SK-N-SH treated with all-trans-retinoic acid at 6 μM for 48 hours (cell line): ENCODE results near the gene ISX.

Source experiments
- CSRNP3 ChIP-seq: fragments of 250-450 bp; sonication (Bioruptor Pico); IDR thresholded peaks from 2 replicates; pipeline ENCODE4 v1.5.1; 2021; ENCODE audit warnings: mild to moderate bottlenecking, moderate library complexity
- ESRRG ChIP-seq: fragments of 250-450 bp; sonication (Bioruptor Pico); IDR thresholded peaks from 2 replicates; pipeline ENCODE4 v1.6.1; 2021; ENCODE audit warnings: mild to moderate bottlenecking
- PATZ1 ChIP-seq: fragments of 250-450 bp; sonication (Bioruptor Pico); IDR thresholded peaks from 2 replicates; pipeline ENCODE4 v1.8.0; 2020; ENCODE audit warnings: mild to moderate bottlenecking, moderate library complexity, borderline replicate concordance
- POU6F1 ChIP-seq: fragments of 250-450 bp; sonication (Bioruptor Pico); IDR thresholded peaks from 2 replicates; pipeline ENCODE4 v1.8.0; 2021; ENCODE audit warnings: low read depth, mild to moderate bottlenecking, moderate library complexity, borderline replicate concordance
- RARB ChIP-seq: fragments of 250-450 bp; sonication (Bioruptor Pico); IDR thresholded peaks from 2 replicates; pipeline ENCODE4 v1.8.0; 2021; ENCODE audit warnings: mild to moderate bottlenecking, moderate library complexity
- SNAI2 ChIP-seq: fragments of 250-450 bp; sonication (Bioruptor Pico); IDR thresholded peaks from 2 replicates; pipeline ENCODE4 v1.5.0; 2020; ENCODE audit warnings: mild to moderate bottlenecking, moderate library complexity
- ZFP3 ChIP-seq: fragments of 250-450 bp; sonication (Bioruptor Pico); IDR thresholded peaks from 2 replicates; pipeline ENCODE4 v1.5.0; 2020; ENCODE audit warnings: mild to moderate bottlenecking, moderate library complexity
- ZNF70 ChIP-seq: fragments of 450-650 bp; formaldehyde crosslinking; IDR thresholded peaks from 2 replicates; pipeline ENCODE4 v1.5.0; 2020; ENCODE audit warnings: mild to moderate bottlenecking, moderate library complexity
- TF ChIP-seq, protein P1 (sequence below): fragments of 250-450 bp; sonication (Bioruptor Pico); IDR thresholded peaks from 2 replicates; pipeline ENCODE4 v1.5.1; 2020; ENCODE audit warnings: low read depth, mild to moderate bottlenecking, moderate library complexity
- TF ChIP-seq, protein P2 (sequence below): fragments of 250-450 bp; sonication (Bioruptor Pico); IDR thresholded peaks from 2 replicates; pipeline ENCODE4 v1.5.0; 2020; ENCODE audit warnings: mild to moderate bottlenecking, moderate library complexity

GRCh38 chr22:35099883-35100282 lies 33.9 kb downstream of the ISX start:
- TF ChIP-seq RARB (CRISPR knock-in tag) (no peak), SNAI2 (CRISPR knock-in tag) (no peak), POU6F1 (CRISPR knock-in tag) (no peak), PATZ1 (no peak), ZFP3 (no peak), CSRNP3 (CRISPR knock-in tag) (no peak), ESRRG (CRISPR knock-in tag) (no peak), ZNF70 (no peak)
- TF ChIP-seq, protein P1, sequence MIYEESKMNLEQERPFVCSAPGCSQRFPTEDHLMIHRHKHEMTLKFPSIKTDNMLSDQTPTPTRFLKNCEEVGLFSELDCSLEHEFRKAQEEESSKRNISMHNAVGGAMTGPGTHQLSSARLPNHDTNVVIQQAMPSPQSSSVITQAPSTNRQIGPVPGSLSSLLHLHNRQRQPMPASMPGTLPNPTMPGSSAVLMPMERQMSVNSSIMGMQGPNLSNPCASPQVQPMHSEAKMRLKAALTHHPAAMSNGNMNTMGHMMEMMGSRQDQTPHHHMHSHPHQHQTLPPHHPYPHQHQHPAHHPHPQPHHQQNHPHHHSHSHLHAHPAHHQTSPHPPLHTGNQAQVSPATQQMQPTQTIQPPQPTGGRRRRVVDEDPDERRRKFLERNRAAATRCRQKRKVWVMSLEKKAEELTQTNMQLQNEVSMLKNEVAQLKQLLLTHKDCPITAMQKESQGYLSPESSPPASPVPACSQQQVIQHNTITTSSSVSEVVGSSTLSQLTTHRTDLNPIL (CRISPR knock-in tag) = no peak
- TF ChIP-seq, protein P2, sequence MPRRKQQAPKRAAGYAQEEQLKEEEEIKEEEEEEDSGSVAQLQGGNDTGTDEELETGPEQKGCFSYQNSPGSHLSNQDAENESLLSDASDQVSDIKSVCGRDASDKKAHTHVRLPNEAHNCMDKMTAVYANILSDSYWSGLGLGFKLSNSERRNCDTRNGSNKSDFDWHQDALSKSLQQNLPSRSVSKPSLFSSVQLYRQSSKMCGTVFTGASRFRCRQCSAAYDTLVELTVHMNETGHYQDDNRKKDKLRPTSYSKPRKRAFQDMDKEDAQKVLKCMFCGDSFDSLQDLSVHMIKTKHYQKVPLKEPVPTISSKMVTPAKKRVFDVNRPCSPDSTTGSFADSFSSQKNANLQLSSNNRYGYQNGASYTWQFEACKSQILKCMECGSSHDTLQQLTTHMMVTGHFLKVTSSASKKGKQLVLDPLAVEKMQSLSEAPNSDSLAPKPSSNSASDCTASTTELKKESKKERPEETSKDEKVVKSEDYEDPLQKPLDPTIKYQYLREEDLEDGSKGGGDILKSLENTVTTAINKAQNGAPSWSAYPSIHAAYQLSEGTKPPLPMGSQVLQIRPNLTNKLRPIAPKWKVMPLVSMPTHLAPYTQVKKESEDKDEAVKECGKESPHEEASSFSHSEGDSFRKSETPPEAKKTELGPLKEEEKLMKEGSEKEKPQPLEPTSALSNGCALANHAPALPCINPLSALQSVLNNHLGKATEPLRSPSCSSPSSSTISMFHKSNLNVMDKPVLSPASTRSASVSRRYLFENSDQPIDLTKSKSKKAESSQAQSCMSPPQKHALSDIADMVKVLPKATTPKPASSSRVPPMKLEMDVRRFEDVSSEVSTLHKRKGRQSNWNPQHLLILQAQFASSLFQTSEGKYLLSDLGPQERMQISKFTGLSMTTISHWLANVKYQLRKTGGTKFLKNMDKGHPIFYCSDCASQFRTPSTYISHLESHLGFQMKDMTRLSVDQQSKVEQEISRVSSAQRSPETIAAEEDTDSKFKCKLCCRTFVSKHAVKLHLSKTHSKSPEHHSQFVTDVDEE (CRISPR knock-in tag) = no peak
